PFSK-1 (cell line): ENCODE results near the gene GOLIM4.

ENCODE experiments used
- POLR2AphosphoS5 ChIP-seq: IDR thresholded peaks from 2 replicates; pipeline ENCODE4 v1.6.1; 2012; ENCODE audit warnings: low read depth, mild to moderate bottlenecking, control low read depth, low read length, moderate library complexity
- TAF1 ChIP-seq: IDR thresholded peaks from 2 replicates; pipeline ENCODE4 v1.6.1; 2012; ENCODE audit warnings: low read length, control low read depth, borderline replicate concordance; ENCODE audit not compliant: insufficient read depth

GRCh38 chr3:168091941-168092340 lies 3.8 kb downstream of the GOLIM4 start:
- TF ChIP-seq TAF1 (no peak), POLR2AphosphoS5 (no peak)
